ENCODE results near the gene MYCBPAP. TPM values are rescaled to one million over a fixed set of nuclear protein-coding genes. Genes with fewer than 3 reads are reported as not detected.

The MYCBPAP gene
- total and polyA plus RNA-seq, 2 donors (not counting 1 experiment from before 2014, with no cell fraction given) = 0.16 to 3.0 TPM

- H3K4me2 ChIP-seq (ENCODE audit: extremely low read depth, insufficient read depth, low read length) = no peak overlapping the region
- no peaks in the 10 kb centered on the region for H3K79me2 ChIP-seq (ENCODE audit: control insufficient read depth, insufficient read depth, low read length)
Measured at GRCh38 chr17:50533185-50533584, 24.9 kb downstream of the MYCBPAP start.

GRCh38 chr17:50533720-50534148 lies 25.5 kb downstream of the MYCBPAP start:
- DNase-seq (ENCODE audit: low read depth in 2 of 2) = peak; percentile 41 to 53
- H3K4me2 ChIP-seq (ENCODE audit: extremely low read depth, insufficient read depth, low read length) = peak overlapping the region; percentile 68
- TF ChIP-seq CTCF (conservative IDR thresholded peaks at IDR 0.05 in 1 of 2, IDR thresholded peaks at IDR 0.05 in 1 of 2; ENCODE audit: low read depth in 1 of 2, low read length in 2 of 2) (no peak), EZH2 (IDR thresholded peaks at IDR 0.05; ENCODE audit: low read length, missing control alignments) (peak; percentile 43)
- no peaks in the 10 kb centered on the region for H3K79me2 ChIP-seq (ENCODE audit: control insufficient read depth, insufficient read depth, low read length)
- peaks cover 29% of the 10 kb centered on the region for H3K27me3 ChIP-seq (ENCODE audit: control insufficient read depth, insufficient read depth, low read length)
- no peaks in the 10 kb centered on the region for H3K4me1 ChIP-seq (ENCODE audit: control insufficient read depth, extremely low read depth, insufficient read depth, low read length)
- no peak overlapping the region for H3K4me3 ChIP-seq (replicated peaks in 1 of 4; ENCODE audit: control extremely low read depth in 1 of 4, insufficient read depth in 1 of 4, low read depth in 3 of 4, low read length in 4 of 4)
- no peaks in the 10 kb centered on the region for H3K9me3 ChIP-seq (ENCODE audit: control insufficient read depth, insufficient read depth, low read depth, low read length)
- H3K27ac ChIP-seq (ENCODE audit: insufficient read depth, low read length) = no peak overlapping the region
- no peak overlapping the region for H3K9ac ChIP-seq (ENCODE audit: insufficient read depth, low read length)
- no peaks in the 10 kb centered on the region for H3K36me3 ChIP-seq (ENCODE audit: control insufficient read depth, insufficient read depth, low read length)
- no peaks in the 10 kb centered on the region for H4K20me1 ChIP-seq (ENCODE audit: control insufficient read depth, extremely low read depth, insufficient read depth, low read length)
- H2AFZ ChIP-seq (ENCODE audit: low read length) = no peak overlapping the region

More at GRCh38 chr17:50533185-50533584, 24.9 kb downstream of the MYCBPAP start:
- no peak for DNase-seq (ENCODE audit: low read depth in 2 of 2)
- TF ChIP-seq EZH2 (IDR thresholded peaks at IDR 0.05; ENCODE audit: low read length, missing control alignments) (peak; percentile 76), CTCF (conservative IDR thresholded peaks at IDR 0.05 in 1 of 2, IDR thresholded peaks at IDR 0.05 in 1 of 2; ENCODE audit: low read depth in 1 of 2, low read length in 2 of 2) (no peak)
- H3K9ac ChIP-seq (ENCODE audit: insufficient read depth, low read length) = no peak overlapping the region
- H4K20me1 ChIP-seq (ENCODE audit: control insufficient read depth, extremely low read depth, insufficient read depth, low read length) = no peaks in the 10 kb centered on the region
- H3K27ac ChIP-seq (ENCODE audit: insufficient read depth, low read length) = no peak overlapping the region
- H3K4me1 ChIP-seq (ENCODE audit: control insufficient read depth, extremely low read depth, insufficient read depth, low read length) = no peaks in the 10 kb centered on the region
- H3K27me3 ChIP-seq (ENCODE audit: control insufficient read depth, insufficient read depth, low read length) = peaks cover 29% of the 10 kb centered on the region
- H3K4me3 ChIP-seq (replicated peaks in 1 of 4; ENCODE audit: control extremely low read depth in 1 of 4, insufficient read depth in 1 of 4, low read depth in 3 of 4, low read length in 4 of 4) = no peak overlapping the region
- H3K9me3 ChIP-seq (ENCODE audit: control insufficient read depth, insufficient read depth, low read depth, low read length) = no peaks in the 10 kb centered on the region
- H3K36me3 ChIP-seq (ENCODE audit: control insufficient read depth, insufficient read depth, low read length) = no peaks in the 10 kb centered on the region
- H2AFZ ChIP-seq (ENCODE audit: low read length) = no peak overlapping the region

- peak; percentile 10 to 12 for TF ChIP-seq CTCF (conservative IDR thresholded peaks at IDR 0.05 in 1 of 2, IDR thresholded peaks at IDR 0.05 in 1 of 2; ENCODE audit: low read depth in 1 of 2, low read length in 2 of 2)
- TF ChIP-seq EZH2 (IDR thresholded peaks at IDR 0.05; ENCODE audit: low read length, missing control alignments) = no peak
- H4K20me1 ChIP-seq (ENCODE audit: control insufficient read depth, extremely low read depth, insufficient read depth, low read length) = no peaks in the 10 kb centered on the region
- DNase-seq (ENCODE audit: low read depth in 2 of 2) = peak in 1 of 2 donors; percentile 49
- no peaks in the 10 kb centered on the region for H3K4me1 ChIP-seq (ENCODE audit: control insufficient read depth, extremely low read depth, insufficient read depth, low read length)
- H3K27ac ChIP-seq (ENCODE audit: insufficient read depth, low read length) = no peak overlapping the region
- no peaks in the 10 kb centered on the region for H3K79me2 ChIP-seq (ENCODE audit: control insufficient read depth, insufficient read depth, low read length)
- H3K4me3 ChIP-seq (replicated peaks in 1 of 4; ENCODE audit: control extremely low read depth in 1 of 4, insufficient read depth in 1 of 4, low read depth in 3 of 4, low read length in 4 of 4) = no peak overlapping the region
- no peak overlapping the region for H2AFZ ChIP-seq (ENCODE audit: low read length)
- no peaks in the 10 kb centered on the region for H3K36me3 ChIP-seq (ENCODE audit: control insufficient read depth, insufficient read depth, low read length)
- H3K9me3 ChIP-seq (ENCODE audit: control insufficient read depth, insufficient read depth, low read depth, low read length) = no peaks in the 10 kb centered on the region
- peaks cover 26% of the 10 kb centered on the region for H3K27me3 ChIP-seq (ENCODE audit: control insufficient read depth, insufficient read depth, low read length)
- H3K9ac ChIP-seq (ENCODE audit: insufficient read depth, low read length) = no peak overlapping the region
- H3K4me2 ChIP-seq (ENCODE audit: extremely low read depth, insufficient read depth, low read length) = peak overlapping the region; percentile 68
Measured at GRCh38 chr17:50534222-50534978, 26.2 kb downstream of the MYCBPAP start.
